Mononuclear cell (primary cell): ENCODE results near the gene TRPC4AP. TPM values are rescaled to one million over a fixed set of nuclear protein-coding genes. Genes with fewer than 3 reads are reported as not detected.
"Not testable (repeated sequence)": the region's sequence is repeated elsewhere in the genome, so short reads cannot be mapped to it uniquely, and the experiment has no call there.

Source experiments
- H3K27me3 ChIP-seq: 2 replicates; pipeline ENCODE4 v1.6.0; 2011; ENCODE audit warnings: low read length, control low read depth; ENCODE audit not compliant: insufficient read depth
- H3K4me1 ChIP-seq: 2 replicates; pipeline ENCODE4 v1.5.1; 2011; ENCODE audit warnings: mild to moderate bottlenecking, low read length, control low read depth; ENCODE audit not compliant: insufficient read depth
- H3K4me3 ChIP-seq: 2 replicates; pipeline ENCODE4 v1.5.1; 2011; ENCODE audit warnings: mild to moderate bottlenecking, low read length, moderate library complexity
- H3K9me3 ChIP-seq: 2 replicates; pipeline ENCODE4 v1.5.1; 2011; ENCODE audit warnings: low read depth, mild to moderate bottlenecking, control low read depth, low read length
- total RNA-seq: library from RNA; depleted of rRNA; stranded (reverse); fragments of >200 nt; gene quantifications from one replicate; pipeline ENCODE4 v1.2.3, GENCODE V29; 2012

The TRPC4AP gene
- total RNA-seq, 1 donor: 55.3 TPM

DNA sequence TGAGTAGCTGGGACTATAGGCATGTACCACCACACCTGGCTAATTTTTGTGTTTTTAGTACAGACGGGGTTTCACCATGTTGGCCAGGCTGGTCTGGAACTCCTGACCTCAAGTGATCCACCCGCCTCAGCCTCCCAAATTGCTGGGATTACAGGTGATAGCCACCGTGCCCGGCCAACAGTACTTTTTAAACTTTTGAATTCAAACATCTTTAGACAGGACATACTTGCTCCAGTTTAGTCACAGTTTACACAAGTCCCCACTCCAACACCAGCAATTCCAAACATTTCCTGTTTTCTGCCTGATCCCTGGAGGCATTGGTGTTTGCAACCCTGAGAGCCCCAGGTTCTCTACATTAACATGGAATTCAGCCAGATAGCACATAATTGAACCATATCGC, 40.0 kb downstream of the TRPC4AP start:
- not testable (repeated sequence) for H3K4me3 ChIP-seq, H3K9me3 ChIP-seq, H3K27me3 ChIP-seq
- peaks cover 16% of the 10 kb centered on the region for H3K4me1 ChIP-seq

DNA sequence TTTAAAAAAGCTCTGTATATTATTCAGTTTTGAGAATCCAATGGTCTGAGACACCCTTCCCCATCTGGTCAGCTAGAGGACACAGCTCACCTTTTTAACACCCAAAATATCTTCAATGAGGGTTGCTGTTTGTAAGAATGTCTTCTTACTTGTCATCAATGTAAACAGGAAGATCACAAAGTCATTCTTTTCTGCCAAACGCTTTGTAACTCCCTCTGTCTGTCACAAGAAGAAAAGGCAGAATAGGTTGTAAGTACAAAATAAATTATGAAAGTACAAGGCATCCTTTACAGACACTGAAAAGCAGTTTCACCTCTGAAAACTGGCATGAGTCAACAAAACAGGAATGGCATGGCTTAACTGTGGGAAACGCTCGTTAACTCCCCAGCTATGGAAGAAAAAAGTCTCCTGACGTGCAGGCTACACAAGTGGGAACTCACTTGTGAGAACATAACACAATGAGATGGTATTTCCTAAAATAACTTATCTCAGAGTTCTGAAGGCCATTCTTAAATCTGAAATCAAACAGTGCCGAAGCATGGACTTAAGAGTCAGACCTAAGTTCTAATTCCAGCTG, 42.7 kb downstream of the TRPC4AP start:
- Histone ChIP-seq H3K9me3 (no peaks in the 10 kb centered on the region), H3K4me3 (no peak overlapping the region), H3K27me3 (no peaks in the 10 kb centered on the region), H3K4me1 (peaks cover 6% of the 10 kb centered on the region)

DNA sequence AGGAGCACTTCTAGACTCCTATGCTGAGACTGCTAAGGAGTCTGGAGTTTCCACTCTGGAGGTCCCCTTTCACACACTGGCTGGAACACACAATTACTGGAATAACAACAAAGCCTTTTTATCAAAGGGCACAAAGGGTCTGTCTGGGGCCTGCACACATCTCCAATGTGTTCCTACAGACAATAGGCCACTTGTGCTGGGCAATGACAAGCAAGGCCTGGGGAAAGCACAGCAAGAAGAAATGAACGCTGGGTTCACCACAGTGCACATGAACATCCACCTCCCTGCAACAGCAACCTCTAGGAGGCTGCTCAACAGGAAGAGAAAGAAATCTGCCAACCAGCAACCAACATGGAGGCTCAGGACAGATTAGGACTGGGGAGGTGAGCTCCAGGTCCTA, 43.9 kb downstream of the TRPC4AP start:
- no peak overlapping the region for H3K4me3 ChIP-seq

DNA sequence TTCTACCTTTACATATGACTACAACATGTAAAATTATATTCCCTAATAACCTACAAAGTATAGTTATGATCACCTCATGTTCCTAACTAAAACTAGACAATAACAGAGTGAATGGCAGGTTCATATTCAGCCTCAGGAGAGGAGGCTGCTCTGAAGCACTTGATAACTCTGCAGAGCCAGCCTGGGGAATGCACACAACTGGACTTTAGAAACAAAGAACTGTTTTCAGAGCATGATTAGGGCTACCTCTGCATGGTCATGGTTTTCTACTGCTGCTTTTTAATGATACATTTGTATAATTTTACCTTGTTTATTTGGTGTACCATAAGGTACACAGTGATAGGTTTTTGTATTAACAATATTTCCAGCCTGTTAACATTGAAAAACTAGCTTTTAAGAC, 50.3 kb downstream of the TRPC4AP start:
- H3K9me3 ChIP-seq: no peaks in the 10 kb centered on the region
- H3K4me1 ChIP-seq: no peaks in the 10 kb centered on the region
- H3K27me3 ChIP-seq: no peaks in the 10 kb centered on the region
- no peak overlapping the region for H3K4me3 ChIP-seq

More for the DNA sequence above, 43.9 kb downstream of the TRPC4AP start:
- Histone ChIP-seq H3K4me1 (no peaks in the 10 kb centered on the region), H3K27me3 (no peaks in the 10 kb centered on the region), H3K9me3 (no peaks in the 10 kb centered on the region)

DNA sequence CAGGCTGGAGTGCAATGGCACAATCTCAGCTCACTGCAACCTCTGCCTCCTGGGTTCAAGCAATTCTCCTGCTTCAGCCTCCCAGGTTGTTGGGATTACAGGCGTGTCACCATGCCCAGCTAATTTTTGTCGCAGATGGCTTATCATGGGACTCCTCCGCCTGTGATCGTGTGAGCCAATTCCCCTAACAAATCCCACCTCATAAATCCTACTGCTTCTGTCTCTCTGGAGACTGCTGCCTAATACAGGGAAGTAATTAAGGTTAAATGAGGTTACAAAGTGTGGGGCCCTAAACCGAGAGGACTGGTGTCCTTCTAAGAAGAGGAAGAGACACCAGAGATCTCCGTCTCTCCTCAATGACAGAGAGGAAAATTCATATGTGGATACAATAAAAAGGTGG, 52.0 kb downstream of the TRPC4AP start:
- Histone ChIP-seq H3K4me1 (no peaks in the 10 kb centered on the region), H3K4me3 (no peak overlapping the region), H3K9me3 (no peaks in the 10 kb centered on the region)

DNA sequence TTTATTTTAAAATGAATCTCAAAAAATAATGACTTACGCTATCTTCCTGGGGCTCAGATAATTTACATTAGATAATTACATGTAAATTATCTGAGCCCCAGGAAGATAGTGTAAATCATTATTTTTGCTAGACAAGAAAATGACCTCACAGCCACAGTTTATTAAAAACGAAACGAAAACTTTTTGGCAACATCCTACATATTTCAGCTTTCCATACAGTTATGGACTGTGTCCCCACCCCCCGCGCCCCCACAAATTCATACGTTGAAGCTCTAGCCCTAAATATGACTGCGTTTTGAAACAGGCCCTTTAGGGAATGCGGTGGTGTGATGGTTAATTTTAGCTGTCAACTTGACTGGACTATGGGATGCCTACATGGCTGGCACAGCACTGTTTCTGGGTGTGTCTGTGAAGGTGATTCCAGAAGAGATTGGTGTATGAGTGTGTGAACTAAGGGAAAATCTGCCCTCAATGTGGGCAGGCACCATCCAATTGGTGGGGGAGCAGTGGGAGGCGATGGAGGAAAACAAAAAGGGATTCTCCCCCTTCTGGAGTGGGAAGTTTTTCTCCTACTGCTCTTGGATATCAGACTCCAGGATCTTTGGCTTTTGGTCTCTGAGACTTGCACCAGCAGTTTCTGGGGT, 52.6 kb downstream of the TRPC4AP start:
- Histone ChIP-seq H3K4me3 (no peak overlapping the region), H3K27me3 (no peaks in the 10 kb centered on the region), H3K9me3 (no peaks in the 10 kb centered on the region), H3K4me1 (no peaks in the 10 kb centered on the region)

More for the DNA sequence above, 52.0 kb downstream of the TRPC4AP start:
- no peaks in the 10 kb centered on the region for H3K27me3 ChIP-seq

DNA sequence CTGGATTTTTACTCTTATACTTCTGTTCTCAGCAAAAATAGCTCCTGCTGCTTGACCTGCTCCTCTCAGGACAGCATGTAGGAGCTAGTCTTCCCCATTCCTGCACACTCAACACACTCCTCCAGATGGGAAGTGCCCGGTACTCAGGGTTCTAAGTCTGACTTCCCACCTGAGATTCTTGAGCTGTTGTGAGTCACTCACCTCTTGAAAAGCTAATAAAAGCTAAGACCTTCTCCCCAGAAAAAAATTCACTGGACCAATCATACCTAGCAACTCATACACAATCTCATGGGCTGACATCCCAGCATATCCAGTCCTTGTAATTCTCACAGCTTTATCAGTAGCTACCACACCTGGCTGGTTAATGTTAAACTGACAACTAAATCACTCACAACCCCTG, 53.5 kb downstream of the TRPC4AP start:
- Histone ChIP-seq H3K27me3 (no peaks in the 10 kb centered on the region), H3K4me1 (no peaks in the 10 kb centered on the region), H3K9me3 (no peaks in the 10 kb centered on the region), H3K4me3 (no peak overlapping the region)

DNA sequence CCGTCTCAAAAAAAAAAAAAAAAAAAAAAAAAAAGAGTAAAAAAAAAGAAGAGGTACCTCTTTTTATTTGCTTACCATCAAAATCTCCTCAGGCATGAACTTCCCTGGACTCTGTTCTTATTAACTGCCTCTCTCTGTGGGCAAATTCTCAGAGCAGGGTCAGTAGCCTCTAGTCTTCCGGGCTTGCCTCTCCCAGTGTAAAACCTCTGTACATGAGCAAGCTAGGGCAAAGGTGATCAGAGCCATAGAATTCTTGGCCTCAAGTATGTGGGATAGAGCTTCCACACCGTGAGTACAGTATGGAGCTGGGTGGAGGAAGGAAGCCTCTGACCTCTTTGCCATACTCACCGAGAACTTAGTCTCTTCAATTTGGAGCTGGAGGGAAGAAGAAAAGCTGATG, 58.5 kb downstream of the TRPC4AP start:
- Histone ChIP-seq H3K4me3 (no peak overlapping the region), H3K4me1 (no peaks in the 10 kb centered on the region), H3K27me3 (no peaks in the 10 kb centered on the region), H3K9me3 (no peaks in the 10 kb centered on the region)

DNA sequence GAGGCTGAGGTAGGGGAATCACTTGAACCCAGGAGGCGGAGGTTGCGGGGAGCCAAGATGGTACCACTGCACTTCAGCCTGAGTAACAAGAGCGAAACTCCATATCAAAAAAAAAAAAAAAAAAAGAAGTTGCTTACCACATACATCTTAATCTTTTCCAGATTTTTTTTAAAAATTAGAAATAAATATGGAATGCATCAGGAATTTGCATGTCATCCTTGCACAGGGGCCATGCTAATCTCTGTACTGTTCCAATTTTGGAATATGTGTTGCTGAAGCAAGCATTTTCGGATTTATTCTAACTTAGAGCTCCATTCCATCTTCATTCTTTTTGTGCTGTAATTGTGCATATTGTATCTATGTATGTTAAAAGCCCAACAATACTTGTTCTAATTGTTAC, 62.5 kb downstream of the TRPC4AP start:
- H3K4me3 ChIP-seq: no peak overlapping the region
- H3K27me3 ChIP-seq: no peaks in the 10 kb centered on the region
- H3K9me3 ChIP-seq: no peaks in the 10 kb centered on the region

DNA sequence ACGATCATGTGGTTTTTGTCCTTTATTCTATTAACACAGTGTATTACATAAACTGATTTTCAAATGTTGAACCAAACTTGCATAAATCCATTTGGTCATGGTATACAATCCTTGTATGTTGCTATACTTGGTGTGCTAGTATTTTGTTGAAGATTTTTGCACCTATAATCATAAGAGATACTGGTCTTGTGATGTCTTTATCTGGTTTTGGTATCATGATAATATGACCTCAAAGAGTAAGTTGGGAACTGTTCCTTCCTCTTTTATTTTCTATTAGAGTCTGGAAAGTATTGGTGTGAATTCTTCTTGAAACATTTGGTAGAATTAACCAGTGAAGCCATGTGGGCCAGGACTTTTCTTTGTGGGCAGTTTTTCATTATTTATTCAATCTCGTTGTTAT, 65.3 kb downstream of the TRPC4AP start:
- Histone ChIP-seq H3K4me3 (no peak overlapping the region), H3K4me1 (no peaks in the 10 kb centered on the region), H3K9me3 (no peaks in the 10 kb centered on the region), H3K27me3 (no peaks in the 10 kb centered on the region)

More for the DNA sequence above, 62.5 kb downstream of the TRPC4AP start:
- H3K4me1 ChIP-seq: no peaks in the 10 kb centered on the region

DNA sequence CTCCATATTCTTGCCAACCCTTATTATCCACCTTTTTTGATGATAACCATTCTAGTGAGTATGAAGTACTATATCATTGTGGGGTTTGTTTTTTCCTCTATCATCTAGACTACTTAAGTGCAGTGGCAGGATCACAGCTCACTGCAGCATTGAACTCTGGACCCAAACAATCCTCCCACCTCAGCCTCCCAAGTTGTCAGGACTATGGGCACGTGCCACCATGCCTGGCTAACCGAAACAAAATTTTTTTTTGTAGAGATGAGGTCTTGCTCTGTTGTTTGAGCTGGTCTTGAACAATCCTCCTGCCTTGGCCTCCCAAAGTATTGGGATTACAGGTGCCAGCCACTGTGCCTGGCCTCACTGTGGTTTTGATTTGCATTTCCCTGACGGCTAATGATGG, 67.5 kb downstream of the TRPC4AP start:
- no peaks in the 10 kb centered on the region for H3K4me1 ChIP-seq
- H3K9me3 ChIP-seq: no peaks in the 10 kb centered on the region
- no peak overlapping the region for H3K4me3 ChIP-seq
- H3K27me3 ChIP-seq: no peaks in the 10 kb centered on the region

DNA sequence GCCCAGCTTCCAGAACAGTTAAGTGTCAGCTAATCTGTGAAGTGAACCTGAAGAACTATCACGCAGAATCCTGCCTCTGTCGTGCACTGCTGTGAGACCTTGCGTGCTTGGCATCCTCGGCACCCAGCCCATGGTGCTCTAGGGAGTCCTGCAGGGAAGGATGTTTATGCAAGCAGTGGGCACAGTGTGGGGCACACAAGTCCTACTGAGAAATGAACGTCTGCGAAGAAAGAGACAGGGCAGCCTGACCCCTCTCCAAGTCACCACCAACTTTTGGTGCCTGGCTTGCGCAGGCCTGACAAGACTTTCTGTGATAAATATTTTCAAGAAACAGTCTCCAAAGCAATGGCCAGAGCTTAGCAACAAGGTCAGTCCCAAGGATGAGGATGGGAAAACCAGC, 69.0 kb downstream of the TRPC4AP start:
- no peak overlapping the region for H3K4me3 ChIP-seq
- H3K4me1 ChIP-seq: no peaks in the 10 kb centered on the region
- H3K9me3 ChIP-seq: no peaks in the 10 kb centered on the region
- no peaks in the 10 kb centered on the region for H3K27me3 ChIP-seq

DNA sequence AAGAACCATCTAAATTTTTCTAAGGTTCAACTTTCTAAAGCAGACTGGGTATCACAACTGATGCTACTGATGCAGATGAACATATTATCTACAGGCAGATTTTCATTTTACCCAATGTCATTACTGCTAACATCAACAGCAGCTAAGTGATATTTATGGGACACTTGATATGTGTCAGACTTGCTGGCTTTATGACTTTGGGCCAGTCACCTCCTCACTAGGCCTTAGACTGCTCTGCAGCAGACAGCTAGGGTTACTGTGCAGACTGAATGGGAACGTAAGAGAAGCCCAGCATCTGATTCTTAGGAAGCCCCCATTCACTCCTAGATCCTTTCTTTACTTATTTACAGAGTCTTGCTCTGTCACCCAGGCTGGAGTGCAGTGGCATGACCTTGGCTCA, 70.8 kb downstream of the TRPC4AP start:
- Histone ChIP-seq H3K4me3 (no peak overlapping the region), H3K27me3 (no peaks in the 10 kb centered on the region), H3K4me1 (no peaks in the 10 kb centered on the region), H3K9me3 (no peaks in the 10 kb centered on the region)

DNA sequence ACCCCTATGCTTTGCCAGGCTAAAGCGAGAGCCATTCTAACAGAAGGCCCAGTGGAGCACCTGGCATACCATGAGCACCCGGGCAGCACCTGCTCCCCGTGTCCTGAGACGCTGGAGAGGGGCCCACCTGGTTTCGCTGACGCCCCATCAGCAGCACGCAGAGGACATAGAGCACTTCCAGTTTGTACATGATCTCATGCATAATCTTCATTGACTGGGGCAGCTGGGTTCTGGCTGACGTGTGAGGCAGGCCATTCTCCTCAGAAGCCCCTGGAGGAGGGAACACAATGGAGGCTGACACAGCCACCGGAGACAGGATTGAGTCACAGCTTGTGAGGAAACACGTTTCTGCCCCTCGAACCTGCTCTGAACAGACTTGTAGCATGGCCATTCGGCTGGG, 71.5 kb downstream of the TRPC4AP start:
- Histone ChIP-seq H3K4me1 (no peaks in the 10 kb centered on the region), H3K4me3 (no peak overlapping the region), H3K27me3 (no peaks in the 10 kb centered on the region), H3K9me3 (no peaks in the 10 kb centered on the region)

DNA sequence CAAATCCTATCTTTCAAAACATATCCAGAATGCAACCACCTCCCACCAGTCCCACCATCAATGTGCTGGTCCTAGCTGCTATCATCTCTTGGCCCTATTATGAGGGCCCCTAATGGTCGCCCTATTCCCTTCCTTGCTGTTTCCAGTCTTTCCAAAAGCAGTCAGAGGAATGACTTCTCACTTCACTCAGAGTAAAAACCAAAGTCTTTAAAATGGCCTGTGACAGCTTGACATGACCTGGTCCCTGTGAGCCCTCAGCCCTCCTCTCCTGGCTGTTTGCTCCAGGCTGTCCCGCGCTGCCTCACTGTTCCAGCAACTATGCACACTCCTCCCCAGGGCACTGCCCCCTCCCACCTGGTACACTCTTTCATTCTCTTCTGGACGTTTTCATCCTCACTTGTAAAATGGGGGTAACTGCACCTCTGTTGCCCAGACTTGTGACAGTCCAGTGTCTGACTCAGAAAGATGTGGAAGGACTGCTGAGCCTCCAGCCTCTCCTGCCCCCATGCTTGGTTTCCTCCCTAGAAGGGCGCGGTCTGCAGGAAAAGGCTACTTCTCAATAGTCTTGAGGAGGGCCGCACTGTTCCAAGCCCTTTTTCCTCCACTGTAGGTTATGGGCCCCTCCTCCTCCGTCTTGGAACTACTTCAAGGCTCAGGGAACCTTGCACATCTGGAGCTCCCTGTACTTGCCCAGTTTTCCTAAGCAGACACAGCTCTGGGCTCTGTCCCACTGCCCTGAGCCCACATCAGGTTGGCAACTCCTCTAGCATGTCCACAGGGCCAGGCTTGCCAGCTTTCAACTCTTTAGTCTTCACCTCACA, 72.3 kb downstream of the TRPC4AP start:
- Histone ChIP-seq H3K9me3 (no peaks in the 10 kb centered on the region), H3K4me1 (no peaks in the 10 kb centered on the region), H3K27me3 (no peaks in the 10 kb centered on the region), H3K4me3 (no peak overlapping the region)
